Stimulated activated CD4-positive, alpha-beta T cell treated with anti-CD3 and anti-CD28 coated beads, Interleukin-15, amount 100 ng/mL, for 48 hours (primary cell): ENCODE data around the gene SLC25A45.

ENCODE experiments used
- DNase-seq, 2 donors: peaks; one replicate each; pipeline ENCODE4 v3.0.0-alpha.2; 2020; ENCODE audit warnings: low read depth in 2 of 2

SLC25A45 gene

GRCh38 chr11:65389294-65389980 lies 7.0 kb upstream of the SLC25A45 start:
- DNase-seq, result no peak

GRCh38 chr11:65388731-65389130 lies 6.3 kb upstream of the SLC25A45 start:
- DNase-seq, result no peak

- DNase-seq, result peak; percentile 65 to 77
Measured at GRCh38 chr11:65386307-65387140, 4.1 kb upstream of the SLC25A45 start, which contains the start of gene FRMD8. Gene FRMD8, plus strand, starts transcription at chr11:65386637. Its CDS starts 400 bp downstream, at chr11:65387037.

DNA sequence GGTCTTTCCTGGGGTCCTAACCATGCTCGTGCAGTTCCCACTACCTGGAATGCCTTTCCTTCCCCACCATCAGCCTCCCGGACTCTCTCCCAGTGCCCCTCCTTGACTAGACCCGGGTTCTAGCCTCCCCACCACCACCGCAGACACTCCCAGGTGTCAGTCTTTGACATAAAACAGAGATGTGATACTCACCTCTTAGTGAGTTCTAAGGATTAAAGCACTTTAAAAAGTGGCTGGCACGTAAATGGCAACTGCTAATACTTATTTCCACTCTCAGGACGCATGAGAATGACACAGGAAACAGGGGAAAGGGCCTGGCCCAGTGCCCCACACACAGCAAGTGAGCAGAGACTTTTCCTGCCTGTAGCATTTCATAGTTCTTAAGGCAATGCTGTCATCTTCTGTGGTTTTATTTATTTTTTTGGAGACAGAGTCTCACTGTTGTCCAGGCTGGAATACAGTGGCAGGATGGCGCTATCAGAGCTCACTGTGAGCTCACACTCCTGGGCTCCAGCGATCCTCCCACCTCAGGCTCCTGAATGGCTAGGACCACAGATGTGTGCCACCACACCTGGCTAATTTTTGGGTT lies 1.9 kb upstream of the SLC25A45 start:
- DNase-seq, result no peak

- DNase-seq, result no peak
Measured at GRCh38 chr11:65383778-65384177, 1.3 kb upstream of the SLC25A45 start.

DNA sequence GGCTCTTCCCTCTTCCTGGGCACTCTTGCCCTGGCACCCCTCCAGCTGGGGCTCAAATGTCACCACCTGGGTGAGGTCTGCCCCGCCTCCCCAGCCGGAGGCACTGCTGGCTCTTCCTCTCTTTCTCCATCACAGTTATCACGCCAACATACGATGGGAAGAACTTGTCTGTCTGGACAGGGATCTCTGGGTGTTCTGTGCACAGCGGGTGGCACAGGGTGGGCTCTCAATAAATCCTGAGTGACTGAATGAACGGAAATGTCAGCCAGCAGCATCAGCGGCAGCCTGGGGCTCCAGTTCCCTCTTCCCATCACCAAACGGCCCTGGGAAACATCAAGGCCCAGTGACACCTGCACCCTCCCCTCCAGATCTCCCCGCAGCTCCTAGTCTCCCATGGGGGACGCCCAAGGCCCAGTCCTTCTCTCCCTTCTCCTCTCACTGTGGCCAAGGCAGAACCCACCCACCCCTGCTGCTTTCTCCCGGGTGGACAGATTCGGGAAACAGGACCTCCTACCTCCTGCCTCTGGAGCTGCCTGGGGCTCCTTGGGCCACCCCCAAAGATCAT lies 440 bp upstream of the SLC25A45 start:
- no peak for DNase-seq

DNA sequence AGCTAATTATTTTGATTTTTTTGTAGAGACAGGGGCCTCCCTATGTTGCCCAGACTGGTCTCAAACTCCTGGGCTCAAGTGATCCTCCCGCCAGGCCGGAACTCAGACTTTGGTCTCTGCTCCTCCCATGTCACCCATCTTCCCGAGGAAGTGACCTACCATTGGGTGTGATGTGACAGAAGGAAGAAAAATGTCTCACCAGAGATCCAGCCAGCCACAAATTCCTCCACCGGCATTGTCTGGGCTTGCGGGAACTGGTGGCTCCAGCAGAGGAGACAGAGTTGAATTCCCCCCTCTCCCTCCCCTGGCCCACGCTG lies 772 bp downstream of the SLC25A45 start:
- no peak for DNase-seq

GRCh38 chr11:65380460-65381119 lies 1.9 kb downstream of the SLC25A45 start:
- DNase-seq, result no peak

DNA sequence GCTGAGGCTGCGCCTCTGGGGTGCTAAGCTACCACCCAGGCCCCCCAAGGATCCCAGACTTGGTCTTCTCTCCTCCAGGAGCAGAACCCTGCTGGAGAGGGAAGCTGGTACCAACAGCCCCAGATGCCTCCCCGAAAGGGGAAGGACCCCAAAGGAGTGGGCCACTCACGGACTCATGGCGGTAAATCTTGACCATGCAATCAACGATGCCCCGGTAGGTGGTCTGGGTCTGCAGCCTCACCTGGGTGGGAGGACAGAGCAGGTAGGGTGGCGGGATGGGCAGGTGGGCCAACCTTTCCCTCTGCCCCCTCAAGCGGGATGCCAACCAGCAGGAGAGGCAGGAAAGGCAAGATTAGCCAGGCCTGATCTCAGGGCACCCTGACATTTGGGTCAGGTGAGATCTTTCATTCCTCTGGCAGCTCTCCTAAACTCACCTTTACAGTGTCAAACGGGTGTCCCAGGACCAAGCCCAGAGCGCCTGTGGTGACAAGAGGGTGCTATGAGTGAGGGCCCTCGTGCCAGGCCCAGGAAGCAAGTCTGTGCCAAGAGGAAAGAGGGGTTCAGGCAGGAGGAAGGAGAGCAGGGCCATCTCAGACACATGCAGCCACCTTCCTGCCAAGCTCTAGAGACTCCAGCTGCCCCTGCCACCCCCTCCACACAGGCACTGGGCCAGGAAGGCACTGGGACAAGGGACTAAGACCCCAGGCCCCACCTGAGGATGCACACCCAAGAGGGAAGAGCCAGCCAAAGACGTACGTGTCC lies 2.6 kb downstream of the SLC25A45 start:
- DNase-seq, result no peak

DNA sequence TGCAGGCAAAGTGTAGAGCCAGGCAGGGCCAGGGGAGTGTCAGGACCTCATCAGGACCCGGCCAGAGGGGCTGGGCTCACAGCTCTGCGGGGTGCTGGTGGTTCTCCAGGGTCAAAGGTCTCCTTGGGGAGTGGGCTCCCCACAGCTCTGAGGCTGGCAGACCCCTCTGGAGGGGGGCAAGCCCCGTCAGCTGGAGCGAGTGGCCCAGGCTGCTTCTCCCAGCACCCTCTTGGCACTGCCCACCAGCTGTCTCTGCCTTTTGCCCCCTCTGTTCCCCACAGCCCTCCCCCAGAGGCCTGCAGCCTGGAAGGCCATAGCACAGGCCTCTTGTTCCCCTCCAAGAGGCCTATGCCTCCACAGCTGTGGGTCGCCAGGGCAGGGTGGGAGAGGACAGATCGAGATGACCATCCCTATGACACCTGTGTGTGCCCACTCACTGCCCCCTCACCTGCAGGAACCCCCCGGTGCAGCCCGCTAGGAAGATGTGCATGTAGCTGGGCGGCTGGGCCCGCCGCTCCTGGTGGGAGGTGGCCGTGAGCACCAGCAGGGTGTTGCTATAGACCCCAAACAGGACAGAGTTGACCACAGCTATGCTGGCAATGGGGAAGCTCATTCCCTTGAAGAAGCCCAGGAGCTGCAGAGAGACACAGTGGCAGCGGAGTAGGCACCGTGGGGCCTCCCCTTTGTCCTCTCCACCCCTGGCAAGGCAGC lies 3.4 kb downstream of the SLC25A45 start:
- no peak for DNase-seq

DNA sequence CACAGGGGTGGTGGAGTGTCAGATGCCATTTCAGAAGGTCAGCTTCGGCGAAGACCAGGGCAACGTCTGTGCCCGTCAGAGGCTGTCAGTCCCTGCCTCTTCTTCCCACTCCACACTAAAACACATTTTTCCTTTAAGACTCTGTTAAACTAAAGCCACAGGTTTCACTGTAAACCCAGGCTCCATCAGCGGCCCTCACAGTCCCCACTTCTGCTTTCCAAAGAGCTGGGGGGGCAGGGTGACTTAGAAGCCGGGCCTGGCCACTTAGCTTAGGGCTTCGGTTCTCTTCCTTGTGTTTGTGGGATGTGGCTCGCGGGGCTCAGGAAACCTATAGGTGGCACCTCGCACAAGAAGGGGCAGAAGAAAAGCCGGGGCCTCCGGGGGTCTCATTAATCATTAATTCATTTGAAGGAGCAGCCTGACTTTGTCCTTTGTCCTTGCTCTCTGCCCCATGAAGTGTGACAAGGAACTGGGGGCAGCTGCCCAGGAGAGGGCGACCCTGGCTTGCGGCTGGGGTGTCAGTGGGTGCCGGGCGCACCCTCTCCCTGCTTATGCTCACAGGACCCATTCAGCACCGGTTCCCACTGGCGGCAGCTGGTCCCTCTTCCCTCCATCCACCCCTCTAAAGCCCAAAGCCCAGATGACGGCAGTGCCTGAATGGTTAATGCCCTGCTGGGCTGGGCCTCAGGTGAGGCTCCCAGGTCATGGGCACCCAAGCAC lies 4.1 kb downstream of the SLC25A45 start:
- no peak for DNase-seq

- DNase-seq, result no peak
Measured at GRCh38 chr11:65377777-65378176, 4.7 kb downstream of the SLC25A45 start.

DNA sequence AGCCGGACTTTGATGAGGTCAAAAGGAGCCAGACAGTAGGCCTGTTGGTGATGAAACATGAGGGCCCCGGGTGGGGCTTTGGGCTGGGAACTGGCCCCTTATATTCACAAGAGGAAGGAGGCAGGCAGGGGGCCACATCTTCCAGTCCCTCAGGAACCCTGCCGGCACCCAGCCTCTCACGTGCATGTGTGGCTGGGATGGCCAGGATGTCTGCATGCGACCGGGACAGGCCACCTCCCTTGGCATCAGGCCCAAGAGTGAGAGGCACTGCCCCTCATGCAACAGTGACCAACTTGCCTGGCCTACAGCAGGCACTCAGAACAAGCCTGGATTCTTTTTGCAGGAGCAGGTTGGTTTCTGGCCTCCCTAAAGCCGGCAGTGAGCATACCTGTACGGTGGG lies 5.4 kb downstream of the SLC25A45 start:
- DNase-seq, result no peak

- DNase-seq, result no peak
Measured at GRCh38 chr11:65376138-65376713, 6.2 kb downstream of the SLC25A45 start.

- no peak for DNase-seq
Measured at GRCh38 chr11:65375012-65375411, 7.4 kb downstream of the SLC25A45 start.

DNA sequence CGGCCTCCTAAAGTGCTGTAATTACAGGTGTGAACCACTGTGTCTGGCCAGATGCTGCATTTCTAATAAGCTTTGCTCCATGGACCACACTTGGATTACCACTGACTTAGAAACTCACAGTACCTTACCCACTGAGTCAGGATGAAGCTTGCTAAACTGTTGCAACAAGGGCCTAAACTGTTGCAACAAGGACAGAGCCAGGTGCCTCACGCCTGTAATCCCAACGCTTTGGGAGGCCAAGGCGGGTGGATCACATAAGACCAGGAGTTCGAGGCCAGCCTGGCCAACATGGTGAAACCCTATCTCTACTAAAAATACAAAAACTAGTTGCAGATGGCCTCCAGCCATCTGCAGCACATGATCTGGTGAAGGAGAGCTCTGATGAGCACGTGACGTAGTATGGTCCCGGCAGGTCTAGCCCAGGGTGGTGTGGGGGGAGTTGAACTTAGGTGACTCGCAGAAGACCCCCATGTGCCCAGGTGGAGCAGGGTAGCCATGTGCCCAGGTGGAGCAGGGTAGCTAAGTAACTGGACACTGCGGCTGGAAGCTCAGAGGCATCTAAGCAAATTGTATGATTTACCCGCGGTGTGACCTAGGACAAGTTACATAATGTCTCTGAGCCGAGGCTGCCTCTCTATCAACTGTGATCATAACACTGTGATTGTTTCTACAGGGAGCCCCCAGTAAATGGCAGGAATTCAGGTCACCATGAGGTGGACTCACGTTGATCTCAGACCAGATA lies 8.4 kb downstream of the SLC25A45 start:
- DNase-seq, result no peak

DNA sequence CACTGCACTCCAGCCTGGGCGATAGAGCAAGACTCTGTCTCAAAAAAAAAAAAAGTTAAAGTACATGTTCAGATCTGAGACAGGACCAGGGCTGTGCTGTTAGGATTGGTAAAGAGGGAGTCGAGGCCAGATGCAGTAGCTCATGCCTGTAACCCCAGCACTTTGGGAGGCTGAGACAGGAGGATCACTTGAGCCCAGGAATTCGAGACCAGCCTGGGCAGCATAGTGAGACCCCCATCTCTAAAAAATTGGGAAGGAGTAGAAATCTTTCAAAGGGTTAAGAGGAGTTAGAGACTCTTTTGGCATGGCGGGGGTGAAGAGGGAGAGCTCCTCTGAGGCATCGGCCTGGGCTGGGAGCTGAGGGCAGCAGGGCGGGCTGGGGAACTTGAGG lies 11.8 kb downstream of the SLC25A45 start:
- DNase-seq, result no peak

DNA sequence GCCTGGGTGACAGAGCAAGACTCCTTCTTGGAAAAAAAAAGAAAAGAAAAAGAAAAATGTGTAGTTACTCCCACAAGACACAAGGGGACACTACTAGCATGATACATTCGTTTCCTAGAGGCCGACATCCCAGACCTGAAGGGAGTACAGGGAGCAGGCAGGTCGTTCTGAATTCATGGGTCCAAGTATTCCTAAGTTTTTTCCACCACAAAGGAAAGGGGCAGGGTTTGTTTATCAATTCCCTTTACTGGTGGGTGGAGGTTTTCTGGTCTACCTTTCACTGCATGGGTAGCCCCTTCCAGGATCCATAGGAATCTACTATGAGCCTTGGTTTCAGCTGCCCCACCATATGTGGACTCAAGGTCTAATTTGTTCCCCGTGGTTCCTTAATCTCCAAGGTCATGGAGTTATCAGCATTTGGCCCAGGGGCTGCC lies 16.1 kb downstream of the SLC25A45 start:
- no peak for DNase-seq

DNA sequence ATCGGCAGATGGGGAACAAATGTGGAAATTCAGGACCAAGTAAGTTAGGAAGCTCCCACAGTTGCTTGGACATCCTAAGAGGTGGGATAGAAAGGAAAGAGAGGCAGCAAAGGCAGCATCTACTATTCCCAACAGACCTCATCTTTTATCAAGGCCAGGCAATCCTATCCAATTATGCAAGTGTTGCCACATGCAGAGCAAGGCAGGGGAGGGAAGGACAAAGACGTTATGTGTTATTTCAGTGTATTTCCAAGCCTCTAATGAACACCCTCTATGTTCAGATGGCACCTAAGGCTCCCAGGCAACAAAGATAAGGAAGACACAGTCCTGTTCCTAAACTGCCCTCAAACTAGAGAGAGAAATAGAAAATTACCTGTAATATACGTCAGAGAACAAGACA lies 18.7 kb downstream of the SLC25A45 start:
- no peak for DNase-seq
